ENCODE measurements around the gene TAOK1. TPM values are rescaled to one million over a fixed set of nuclear protein-coding genes. Genes with fewer than 3 reads are reported as not detected.

TAOK1 gene
- total RNA-seq, 1 donor from 2014 or later, result 63.6 TPM

- no peak for DNase-seq
Observed at GRCh38 chr17:29571883-29572681, 181.9 kb downstream of the TAOK1 start.

GRCh38 chr17:29572691-29573557, 182.8 kb downstream of the TAOK1 start:
- DNase-seq, result peak; percentile 66

GRCh38 chr17:29573558-29573869, 183.4 kb downstream of the TAOK1 start:
- no peak for DNase-seq

GRCh38 chr17:29573871-29574731, 183.9 kb downstream of the TAOK1 start:
- no peak for DNase-seq

- no peak for DNase-seq
Observed at GRCh38 chr17:29574732-29575510, 184.8 kb downstream of the TAOK1 start.

- DNase-seq, result no peak
Observed at GRCh38 chr17:29575511-29576213, 185.5 kb downstream of the TAOK1 start.

- no peak for DNase-seq
Observed at GRCh38 chr17:29576214-29577000, 186.2 kb downstream of the TAOK1 start.

GRCh38 chr17:29577001-29577370, 186.8 kb downstream of the TAOK1 start:
- no peak for DNase-seq

- DNase-seq, result peak; percentile 71
Observed at GRCh38 chr17:29577385-29578211, 187.4 kb downstream of the TAOK1 start.

GRCh38 chr17:29578626-29579485, 188.7 kb downstream of the TAOK1 start:
- DNase-seq, result no peak

- DNase-seq, result peak; percentile 89
Observed at GRCh38 chr17:29579866-29580771, 190.0 kb downstream of the TAOK1 start.

- no peak for DNase-seq
Observed at GRCh38 chr17:29581583-29582253, 191.6 kb downstream of the TAOK1 start.

- DNase-seq, result no peak
Observed at GRCh38 chr17:29582254-29582765, 192.1 kb downstream of the TAOK1 start.

- DNase-seq, result no peak
Observed at GRCh38 chr17:29582772-29583171, 192.6 kb downstream of the TAOK1 start.

GRCh38 chr17:29583324-29584248, 193.4 kb downstream of the TAOK1 start:
- no peak for DNase-seq
